Left lung (tissue), 10 donors: ENCODE results near the gene OR1L8. TPM values are rescaled to one million over a fixed set of nuclear protein-coding genes. Genes with fewer than 3 reads are reported as not detected.

Experiments
- ATAC-seq: fragments of 200-7000 bp; cut with Tn5 transposase; one replicate; pipeline ENCODE4 v1.9.1; 2020; ENCODE audit warnings: moderate library complexity
- DNase-seq, 4 donors: peaks; one replicate each; pipeline ENCODE4 v3.0.0-alpha.2; 2013 to 2020
- H3K27ac ChIP-seq, 2 donors: fragments of 200-600 bp; sonication (generic) in 1 of 2; one replicate each; pipeline versions ENCODE4 v1.5.0 to v1.8.0; 2020 to 2021
- H3K27me3 ChIP-seq, 2 donors: fragments of 200-600 bp; sonication (generic) in 1 of 2; one replicate each; pipeline versions ENCODE4 v1.5.0 to v1.8.0; 2020 to 2021
- H3K36me3 ChIP-seq, 2 donors: fragments of 200-600 bp; sonication (generic) in 1 of 2; one replicate each; pipeline versions ENCODE4 v1.5.0 to v1.8.0; 2020 to 2021
- H3K4me1 ChIP-seq, 2 donors: fragments of 200-600 bp; one replicate each; pipeline ENCODE4 v1.8.0; 2021
- H3K4me3 ChIP-seq, 2 donors: fragments of 200-600 bp; sonication (generic) in 1 of 2; one replicate each; pipeline versions ENCODE4 v1.5.0 to v1.8.0; 2020 to 2021; ENCODE audit warnings: mild to moderate bottlenecking in 1 of 2
- H3K9me3 ChIP-seq, 2 donors: fragments of 200-600 bp; sonication (generic) in 1 of 2; one replicate each; pipeline versions ENCODE4 v1.5.0 to v1.8.0; 2020 to 2021
- intact Hi-C, 2 donors: fragments of 100-400 bp; cut with DNase I; formaldehyde crosslinking; loops; one replicate each; pipeline versions ENCODE4 v1.11.2 to v1.14.2; 2022
- polyA plus RNA-seq, 6 donors: library from polyadenylated mRNA; unstranded; fragments of 120-200 nt; gene quantifications; one replicate each; pipeline ENCODE4 v1.2.1, GENCODE V29; 2013; ENCODE audit not compliant: insufficient read length in 6 of 6
- total RNA-seq, 2 donors: library from RNA; stranded (reverse); fragmentation: NEBNext Ultra II Directional; extraction: Animal tissue kit (Norgen Biotek cat#: 25700); gene quantifications; one replicate each; pipeline ENCODE4 v1.2.1, GENCODE V29; 2021
- TF ChIP-seq, protein P1 (sequence below), 2 donors: fragments of 200-600 bp; sonication (generic) in 1 of 2; IDR thresholded peaks; one replicate each; pipeline versions ENCODE4 v1.5.0 to v1.8.0; 2021; ENCODE audit warnings: antibody characterized with exemption in 2 of 2
- donor health status: DM: no; HTN: yes; CAD: no.
- donor health status: DM: no; HTN: no; CAD: no.

OR1L8 gene
- total and polyA plus RNA-seq, 8 donors = 0.10 to 0.52 (median 0.37) TPM; not detected in 2

DNA sequence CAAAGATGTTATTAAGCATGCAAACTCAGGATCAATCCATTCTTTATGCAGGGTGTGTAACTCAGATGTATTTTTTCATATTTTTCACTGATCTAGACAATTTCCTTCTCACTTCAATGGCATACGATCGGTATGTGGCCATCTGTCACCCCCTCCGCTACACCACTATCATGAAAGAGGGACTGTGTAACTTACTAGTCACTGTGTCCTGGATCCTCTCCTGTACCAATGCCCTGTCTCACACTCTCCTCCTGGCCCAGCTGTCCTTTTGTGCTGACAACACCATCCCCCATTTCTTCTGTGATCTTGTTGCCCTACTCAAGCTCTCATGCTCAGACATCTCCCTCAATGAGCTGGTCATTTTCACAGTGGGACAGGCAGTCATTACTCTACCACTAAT, 63.8 kb downstream of the OR1L8 start:
- no peaks in the 10 kb centered on the region for H3K9me3 ChIP-seq
- no peaks in the 10 kb centered on the region for H3K36me3 ChIP-seq
- DNase-seq = no peak
- TF ChIP-seq, protein P1, sequence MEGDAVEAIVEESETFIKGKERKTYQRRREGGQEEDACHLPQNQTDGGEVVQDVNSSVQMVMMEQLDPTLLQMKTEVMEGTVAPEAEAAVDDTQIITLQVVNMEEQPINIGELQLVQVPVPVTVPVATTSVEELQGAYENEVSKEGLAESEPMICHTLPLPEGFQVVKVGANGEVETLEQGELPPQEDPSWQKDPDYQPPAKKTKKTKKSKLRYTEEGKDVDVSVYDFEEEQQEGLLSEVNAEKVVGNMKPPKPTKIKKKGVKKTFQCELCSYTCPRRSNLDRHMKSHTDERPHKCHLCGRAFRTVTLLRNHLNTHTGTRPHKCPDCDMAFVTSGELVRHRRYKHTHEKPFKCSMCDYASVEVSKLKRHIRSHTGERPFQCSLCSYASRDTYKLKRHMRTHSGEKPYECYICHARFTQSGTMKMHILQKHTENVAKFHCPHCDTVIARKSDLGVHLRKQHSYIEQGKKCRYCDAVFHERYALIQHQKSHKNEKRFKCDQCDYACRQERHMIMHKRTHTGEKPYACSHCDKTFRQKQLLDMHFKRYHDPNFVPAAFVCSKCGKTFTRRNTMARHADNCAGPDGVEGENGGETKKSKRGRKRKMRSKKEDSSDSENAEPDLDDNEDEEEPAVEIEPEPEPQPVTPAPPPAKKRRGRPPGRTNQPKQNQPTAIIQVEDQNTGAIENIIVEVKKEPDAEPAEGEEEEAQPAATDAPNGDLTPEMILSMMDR (IDR thresholded peaks at IDR 0.05) = no peak
- no peaks in the 10 kb centered on the region for H3K27me3 ChIP-seq
- H3K27ac ChIP-seq = no peak overlapping the region
- H3K4me1 ChIP-seq = no peaks in the 10 kb centered on the region
- no peak for ATAC-seq
- no peak overlapping the region for H3K4me3 ChIP-seq
- intact Hi-C loops = no loop called here

DNA sequence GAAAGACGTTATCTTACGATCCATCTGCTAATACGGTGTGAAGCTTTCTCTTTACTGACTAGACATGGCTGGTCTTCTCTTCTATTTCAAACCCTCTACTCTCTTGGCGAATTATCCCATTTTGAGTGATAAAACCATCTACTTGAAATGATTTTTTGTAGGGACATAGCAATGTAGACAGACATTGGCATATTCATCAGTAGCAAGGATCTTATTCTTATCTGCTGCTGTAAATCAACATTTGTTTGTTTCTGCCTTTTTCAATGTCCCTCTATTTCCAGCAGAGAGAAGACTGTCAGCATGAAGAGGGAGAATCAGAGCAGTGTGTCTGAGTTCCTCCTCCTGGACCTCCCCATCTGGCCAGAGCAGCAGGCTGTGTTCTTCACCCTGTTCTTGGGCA, 64.3 kb downstream of the OR1L8 start, which contains the start of gene OR1J4:
Gene OR1J4, plus strand, starts transcription at position 301 of the 400 bp plus-strand sequence. Its CDS starts 0 bp downstream, at position 301.
- ATAC-seq = no peak
- Histone ChIP-seq H3K27me3 (no peaks in the 10 kb centered on the region), H3K9me3 (no peaks in the 10 kb centered on the region), H3K4me3 (no peak within 1 kb of the TSS), H3K4me1 (no peaks in the 10 kb centered on the region), H3K27ac (no peak within 1 kb of the TSS), H3K36me3 (no peaks in the 10 kb centered on the region)
- intact Hi-C loops = no loop called here
- TF ChIP-seq, protein P1 (IDR thresholded peaks at IDR 0.05) = no peak
- no peak for DNase-seq

DNA sequence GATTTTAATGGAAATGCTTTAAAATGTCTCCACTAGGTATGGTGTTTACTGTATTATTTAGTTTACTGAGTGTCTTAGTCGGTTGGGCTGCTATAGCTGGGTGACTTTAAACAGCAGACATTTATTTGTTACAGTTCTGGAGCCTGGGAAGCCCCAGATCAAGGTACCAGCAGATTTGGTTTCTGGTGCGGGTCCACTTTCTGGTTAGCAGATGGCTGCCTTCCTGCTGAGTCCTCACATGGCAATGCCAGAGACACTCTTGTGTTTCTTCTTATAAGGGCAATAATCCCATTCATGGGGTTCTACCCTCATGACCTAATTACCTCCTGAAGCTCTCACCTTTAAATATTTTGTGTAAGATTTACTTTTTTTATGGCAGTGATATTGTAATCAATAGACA, 65.0 kb downstream of the OR1L8 start:
- Histone ChIP-seq H3K4me3 (no peak overlapping the region), H3K36me3 (no peaks in the 10 kb centered on the region), H3K27me3 (no peaks in the 10 kb centered on the region), H3K9me3 (no peaks in the 10 kb centered on the region), H3K27ac (no peak overlapping the region), H3K4me1 (no peaks in the 10 kb centered on the region)
- TF ChIP-seq, protein P1 (IDR thresholded peaks at IDR 0.05) = no peak
- intact Hi-C loops = no loop called here
- DNase-seq = no peak
- ATAC-seq = no peak

Other genes starting within 250 kb of the OR1L8 start
- gene PTGS1, start 212.4 kb downstream of the OR1L8 start, total RNA-seq = 10 to 100 TPM; 12.9 to 16.3 TPM
- 1 to 10 TPM; 3.8 to 5.4 (median 4.3) TPM for gene PTGS1, start 212.4 kb downstream of the OR1L8 start, polyA plus RNA-seq
- not detected for gene OR1J1, start 105.5 kb downstream of the OR1L8 start, total RNA-seq
- gene OR1J1, start 105.5 kb downstream of the OR1L8 start, polyA plus RNA-seq = not detected
- gene OR1J2, start 72.6 kb downstream of the OR1L8 start, total RNA-seq = not detected
- not detected for gene OR1J2, start 72.6 kb downstream of the OR1L8 start, polyA plus RNA-seq
- not detected for gene OR1J4, start 64.2 kb downstream of the OR1L8 start, total RNA-seq
- gene OR1J4, start 64.2 kb downstream of the OR1L8 start, polyA plus RNA-seq = not detected
- not detected for gene OR1N1, start 56.1 kb downstream of the OR1L8 start, total RNA-seq
- not detected for gene OR1N1, start 56.1 kb downstream of the OR1L8 start, polyA plus RNA-seq
- not detected for gene OR1N2, start 30.3 kb downstream of the OR1L8 start, total RNA-seq
- not detected for gene OR1N2, start 30.3 kb downstream of the OR1L8 start, polyA plus RNA-seq
- not detected for gene OR1Q1, start 31.4 kb upstream of the OR1L8 start, total RNA-seq
- under 1 TPM in 1 of 6 donors, not detected in 5; 0.21 TPM for gene OR1Q1, start 31.4 kb upstream of the OR1L8 start, polyA plus RNA-seq
- under 1 TPM in 1 of 2 donors, not detected in 1; 0.29 TPM for gene OR1B1, start 74.2 kb upstream of the OR1L8 start, total RNA-seq
- gene OR1B1, start 74.2 kb upstream of the OR1L8 start, polyA plus RNA-seq = under 1 TPM in 1 of 6 donors, not detected in 5; 0.20 TPM
- gene OR1L1, start 78.3 kb upstream of the OR1L8 start, total RNA-seq = not detected
- not detected for gene OR1L1, start 78.3 kb upstream of the OR1L8 start, polyA plus RNA-seq
- not detected for gene OR1L3, start 91.7 kb upstream of the OR1L8 start, total RNA-seq
- gene OR1L3, start 91.7 kb upstream of the OR1L8 start, polyA plus RNA-seq = not detected
- not detected for gene OR1L4, start 140.6 kb upstream of the OR1L8 start, total RNA-seq
- gene OR1L4, start 140.6 kb upstream of the OR1L8 start, polyA plus RNA-seq = not detected
- not detected for gene OR1L6, start 158.9 kb upstream of the OR1L8 start, total RNA-seq
- not detected for gene OR1L6, start 158.9 kb upstream of the OR1L8 start, polyA plus RNA-seq
- not detected for gene OR5C1, start 205.5 kb upstream of the OR1L8 start, total RNA-seq
- gene OR5C1, start 205.5 kb upstream of the OR1L8 start, polyA plus RNA-seq = not detected
- not detected for gene OR1K1, start 216.7 kb upstream of the OR1L8 start, total RNA-seq
- gene OR1K1, start 216.7 kb upstream of the OR1L8 start, polyA plus RNA-seq = not detected
- gene PDCL, start 245.2 kb upstream of the OR1L8 start, total RNA-seq = 10 to 100 TPM; 18.4 to 18.8 TPM
- 10 to 100 TPM; 38.1 to 45.6 (median 40.6) TPM for gene PDCL, start 245.2 kb upstream of the OR1L8 start, polyA plus RNA-seq